WTC11 (cell line): ENCODE data around the gene EXD3. TPM values are rescaled to one million over a fixed set of nuclear protein-coding genes. Genes with fewer than 3 reads are reported as not detected.

ENCODE experiments used
- ATAC-seq: fragments of 200-7000 bp; cut with Tn5 transposase; 2 replicates; pipeline ENCODE4 v1.10.0; 2021; ENCODE audit warnings: mild to moderate bottlenecking, moderate library complexity
- CTCF ChIA-PET: fragments of 300-600 bp; sonication (Branson Sonifier 250); formaldehyde crosslinking; loops from one replicate; lab custom pipeline; 2021; ENCODE audit warnings: antibody characterized with exemption; lab: Charles Lee
- POLR2A ChIA-PET: fragments of 350-600 bp; sonication (Branson Sonifier 250); formaldehyde crosslinking; loops from one replicate; lab custom pipeline; 2021; ENCODE audit warnings: antibody characterized with exemption; lab: Charles Lee
- DNase-seq: peaks from one replicate; pipeline ENCODE4 v3.0.0; 2021; ENCODE audit warnings: low spot score
- H3K27ac Mint-ChIP-seq: 2 replicates; pipeline ENCODE4 v1.8.0; 2021; ENCODE audit warnings: mixed read lengths
- H3K27me3 Mint-ChIP-seq: 2 replicates; pipeline ENCODE4 v1.8.0; 2021; ENCODE audit warnings: low read depth, mild to moderate bottlenecking, moderate library complexity, mixed read lengths
- H3K36me3 Mint-ChIP-seq: 2 replicates; pipeline ENCODE4 v1.8.0; 2021; ENCODE audit warnings: mixed read lengths
- H3K4me1 Mint-ChIP-seq: 2 replicates; pipeline ENCODE4 v1.8.0; 2022; ENCODE audit warnings: mixed read lengths
- H3K4me3 Mint-ChIP-seq: 2 replicates; pipeline ENCODE4 v1.8.0; 2021; ENCODE audit warnings: mild to moderate bottlenecking, moderate library complexity, mixed read lengths
- H3K9me3 Mint-ChIP-seq: 2 replicates; pipeline ENCODE4 v1.8.0; 2021; ENCODE audit warnings: mixed read lengths
- CREB1 ChIP-seq: sonication (generic); formaldehyde crosslinking; IDR thresholded peaks from 2 replicates; pipeline ENCODE4 v1.8.0; 2023; ENCODE audit warnings: mild to moderate bottlenecking, missing genetic modification reagents
- ELF4 ChIP-seq: sonication (generic); formaldehyde crosslinking; IDR thresholded peaks from 2 replicates; pipeline ENCODE4 v1.8.1; 2022; ENCODE audit warnings: low read depth, mild to moderate bottlenecking, moderate library complexity, missing genetic modification reagents
- ESRRA ChIP-seq: sonication (generic); formaldehyde crosslinking; IDR thresholded peaks from 2 replicates; pipeline ENCODE4 v1.8.1; 2022; ENCODE audit warnings: mild to moderate bottlenecking, missing genetic modification reagents, borderline replicate concordance
- FOXK1 ChIP-seq: sonication (generic); formaldehyde crosslinking; IDR thresholded peaks from 2 replicates; pipeline ENCODE4 v1.8.0; 2022; ENCODE audit warnings: mild to moderate bottlenecking, moderate library complexity, missing genetic modification reagents
- JAZF1 ChIP-seq: fragments of 250-450 bp; sonication (Bioruptor Pico); IDR thresholded peaks from 2 replicates; pipeline ENCODE4 v1.9.0; 2021; ENCODE audit warnings: moderate library complexity, mild to moderate bottlenecking, inconsistent platforms
- MYBL2 ChIP-seq: sonication (generic); formaldehyde crosslinking; IDR thresholded peaks from 2 replicates; pipeline ENCODE4 v1.8.1; 2023; ENCODE audit warnings: mild to moderate bottlenecking, moderate library complexity, missing genetic modification reagents
- OVOL2 ChIP-seq: fragments of 250-450 bp; sonication (Bioruptor Pico); IDR thresholded peaks from 2 replicates; pipeline ENCODE4 v1.9.0; 2021; ENCODE audit warnings: mild to moderate bottlenecking, borderline replicate concordance
- SMAD3 ChIP-seq: sonication (generic); formaldehyde crosslinking; IDR thresholded peaks from 2 replicates; pipeline ENCODE4 v1.8.0; 2022; ENCODE audit warnings: missing genetic modification reagents, mild to moderate bottlenecking, borderline replicate concordance
- TEAD1 ChIP-seq: sonication (generic); formaldehyde crosslinking; IDR thresholded peaks from 2 replicates; pipeline ENCODE4 v1.8.0; 2022; ENCODE audit warnings: mild to moderate bottlenecking, missing genetic modification reagents
- TEAD4 ChIP-seq: sonication (generic); formaldehyde crosslinking; IDR thresholded peaks from 2 replicates; pipeline ENCODE4 v1.8.0; 2022; ENCODE audit warnings: mild to moderate bottlenecking, missing genetic modification reagents
- ZNF423 ChIP-seq: fragments of 250-450 bp; sonication (Bioruptor Pico); IDR thresholded peaks from 2 replicates; pipeline ENCODE4 v2.1.2; 2022; ENCODE audit warnings: mild to moderate bottlenecking, moderate library complexity
- total RNA-seq: library from RNA; stranded (reverse); gene quantifications from 3 replicates; pipeline ENCODE4 v1.2.3, GENCODE V29; 2021
- TF ChIP-seq, protein P1 (sequence below): sonication (generic); formaldehyde crosslinking; IDR thresholded peaks from 2 replicates; pipeline ENCODE4 v1.8.1; 2022; ENCODE audit warnings: missing genetic modification reagents, borderline replicate concordance
- TF ChIP-seq, protein P2 (sequence below): sonication (generic); formaldehyde crosslinking; IDR thresholded peaks from 2 replicates; pipeline ENCODE4 v1.8.1; 2023; ENCODE audit warnings: mild to moderate bottlenecking, missing genetic modification reagents, moderate library complexity
- TF ChIP-seq, protein P3 (sequence below): sonication (generic); formaldehyde crosslinking; IDR thresholded peaks from 2 replicates; pipeline ENCODE4 v1.8.1; 2023; ENCODE audit warnings: mild to moderate bottlenecking, missing genetic modification reagents
- TF ChIP-seq, protein P4 (sequence below): sonication (generic); formaldehyde crosslinking; IDR thresholded peaks from 2 replicates; pipeline ENCODE4 v1.8.1; 2023; ENCODE audit warnings: mild to moderate bottlenecking, missing genetic modification reagents
- TF ChIP-seq, protein P5 (sequence below): fragments of 250-450 bp; sonication (Bioruptor Pico); IDR thresholded peaks from 2 replicates; pipeline ENCODE4 v1.9.0; 2021; ENCODE audit warnings: mild to moderate bottlenecking
- TF ChIP-seq, protein P6 (sequence below): sonication (generic); formaldehyde crosslinking; IDR thresholded peaks from 2 replicates; pipeline ENCODE4 v1.8.1; 2022; ENCODE audit warnings: low read depth, mild to moderate bottlenecking, moderate library complexity, missing genetic modification reagents, borderline replicate concordance

Gene EXD3
- total RNA-seq, 1 experiment from 2014 or later: 21.2 TPM

DNA sequence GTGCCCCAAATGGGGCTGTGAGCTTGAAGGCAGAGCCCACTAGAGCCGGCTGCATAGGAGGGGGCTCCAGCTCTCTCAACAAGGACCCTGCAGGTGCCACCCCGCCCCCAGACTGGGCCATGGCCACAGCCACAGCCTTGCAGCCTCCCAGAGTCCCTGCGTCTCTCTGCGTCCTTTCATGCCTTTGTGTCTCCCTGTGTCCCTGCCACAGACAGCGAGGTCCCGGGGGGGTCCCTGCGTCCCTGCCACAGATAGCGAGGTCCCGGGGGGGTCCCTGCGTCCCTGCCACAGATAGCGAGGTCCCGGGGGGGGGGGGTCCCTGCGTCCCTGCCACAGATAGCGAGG is 6.6 kb upstream of the EXD3 start:
- TF ChIP-seq JAZF1 (CRISPR knock-in tag) (no peak), ESRRA (CRISPR knock-in tag) (no peak), SMAD3 (CRISPR knock-in tag) (no peak), TEAD1 (CRISPR knock-in tag) (no peak), CREB1 (CRISPR knock-in tag) (no peak), ELF4 (CRISPR knock-in tag) (no peak), MYBL2 (no peak)
- TF ChIP-seq, protein P1, sequence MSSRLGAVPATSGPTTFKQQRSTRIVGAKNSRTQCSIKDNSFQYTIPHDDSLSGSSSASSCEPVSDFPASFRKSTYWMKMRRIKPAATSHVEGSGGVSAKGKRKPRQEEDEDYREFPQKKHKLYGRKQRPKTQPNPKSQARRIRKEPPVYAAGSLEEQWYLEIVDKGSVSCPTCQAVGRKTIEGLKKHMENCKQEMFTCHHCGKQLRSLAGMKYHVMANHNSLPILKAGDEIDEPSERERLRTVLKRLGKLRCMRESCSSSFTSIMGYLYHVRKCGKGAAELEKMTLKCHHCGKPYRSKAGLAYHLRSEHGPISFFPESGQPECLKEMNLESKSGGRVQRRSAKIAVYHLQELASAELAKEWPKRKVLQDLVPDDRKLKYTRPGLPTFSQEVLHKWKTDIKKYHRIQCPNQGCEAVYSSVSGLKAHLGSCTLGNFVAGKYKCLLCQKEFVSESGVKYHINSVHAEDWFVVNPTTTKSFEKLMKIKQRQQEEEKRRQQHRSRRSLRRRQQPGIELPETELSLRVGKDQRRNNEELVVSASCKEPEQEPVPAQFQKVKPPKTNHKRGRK: no peak
- TF ChIP-seq, protein P2, sequence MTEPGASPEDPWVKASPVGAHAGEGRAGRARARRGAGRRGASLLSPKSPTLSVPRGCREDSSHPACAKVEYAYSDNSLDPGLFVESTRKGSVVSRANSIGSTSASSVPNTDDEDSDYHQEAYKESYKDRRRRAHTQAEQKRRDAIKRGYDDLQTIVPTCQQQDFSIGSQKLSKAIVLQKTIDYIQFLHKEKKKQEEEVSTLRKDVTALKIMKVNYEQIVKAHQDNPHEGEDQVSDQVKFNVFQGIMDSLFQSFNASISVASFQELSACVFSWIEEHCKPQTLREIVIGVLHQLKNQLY (CRISPR knock-in tag): no peak
- TF ChIP-seq, protein P3, sequence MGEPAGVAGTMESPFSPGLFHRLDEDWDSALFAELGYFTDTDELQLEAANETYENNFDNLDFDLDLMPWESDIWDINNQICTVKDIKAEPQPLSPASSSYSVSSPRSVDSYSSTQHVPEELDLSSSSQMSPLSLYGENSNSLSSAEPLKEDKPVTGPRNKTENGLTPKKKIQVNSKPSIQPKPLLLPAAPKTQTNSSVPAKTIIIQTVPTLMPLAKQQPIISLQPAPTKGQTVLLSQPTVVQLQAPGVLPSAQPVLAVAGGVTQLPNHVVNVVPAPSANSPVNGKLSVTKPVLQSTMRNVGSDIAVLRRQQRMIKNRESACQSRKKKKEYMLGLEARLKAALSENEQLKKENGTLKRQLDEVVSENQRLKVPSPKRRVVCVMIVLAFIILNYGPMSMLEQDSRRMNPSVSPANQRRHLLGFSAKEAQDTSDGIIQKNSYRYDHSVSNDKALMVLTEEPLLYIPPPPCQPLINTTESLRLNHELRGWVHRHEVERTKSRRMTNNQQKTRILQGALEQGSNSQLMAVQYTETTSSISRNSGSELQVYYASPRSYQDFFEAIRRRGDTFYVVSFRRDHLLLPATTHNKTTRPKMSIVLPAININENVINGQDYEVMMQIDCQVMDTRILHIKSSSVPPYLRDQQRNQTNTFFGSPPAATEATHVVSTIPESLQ (CRISPR knock-in tag): no peak
- TF ChIP-seq, all 79 proteins: peak for 0
- no peak overlapping the region for H3K27ac Mint-ChIP-seq
- no peak overlapping the region for H3K4me3 Mint-ChIP-seq
- CTCF ChIA-PET: interaction anchor here (0.5 to 1.0 kb wide), 2 partner anchors 143 to 144 kb away, joined by 3 to 4 read pairs; no protein-coding TSS in a partner anchor
- H3K27me3 Mint-ChIP-seq: no peaks in the 10 kb centered on the region; the same call in 1 of the 2 replicates
- POLR2A ChIA-PET: interaction anchor here (0.6 kb wide), 1 partner anchor 32 kb away, joined by 5 read pairs; no protein-coding TSS in a partner anchor
- no peaks in the 10 kb centered on the region for H3K4me1 Mint-ChIP-seq
- no peaks in the 10 kb centered on the region for H3K9me3 Mint-ChIP-seq
- H3K36me3 Mint-ChIP-seq: no peaks in the 10 kb centered on the region
- no peak for ATAC-seq
- DNase-seq: no peak

DNA sequence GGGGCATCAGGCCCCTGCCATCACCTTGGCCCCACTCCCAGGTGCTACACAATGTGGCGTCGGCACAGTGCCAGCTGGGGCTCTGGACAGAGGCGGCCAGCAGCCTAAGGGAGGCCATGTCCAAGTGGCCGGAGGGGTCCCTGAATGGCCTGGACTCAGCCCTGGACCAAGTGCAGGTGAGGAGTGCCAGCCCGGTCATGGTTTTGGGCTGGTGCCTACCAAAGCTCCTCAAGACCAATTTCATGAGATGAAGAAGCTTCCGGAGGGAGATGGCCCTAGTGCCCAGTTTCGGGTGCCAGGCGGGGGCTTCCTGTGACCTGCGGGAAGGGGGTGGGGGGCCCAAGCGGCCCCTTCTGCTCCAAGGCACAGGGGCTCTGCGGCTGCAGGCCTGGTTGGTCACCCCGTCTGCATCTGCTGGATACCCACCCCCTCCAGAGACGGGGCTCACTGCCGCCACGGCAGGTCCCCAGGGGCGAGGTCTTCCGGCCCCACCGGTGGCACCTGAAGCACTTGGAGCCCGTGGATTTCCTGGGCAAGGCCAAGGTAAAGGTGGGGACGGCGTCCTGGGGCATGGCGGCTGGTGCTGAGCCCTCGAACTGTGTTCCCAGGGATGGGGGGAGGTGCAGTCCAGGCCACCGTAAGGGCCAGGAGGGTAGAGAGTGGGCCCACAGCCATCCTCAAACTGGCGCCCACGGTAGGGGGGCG is 6.0 kb upstream of the EXD3 start:
- ATAC-seq: no peak
- Mint-ChIP-seq H3K27ac (no peak overlapping the region), H3K4me1 (no peaks in the 10 kb centered on the region), H3K9me3 (no peaks in the 10 kb centered on the region), H3K27me3 (no peaks in the 10 kb centered on the region; the same call in 1 of the 2 replicates), H3K4me3 (no peak overlapping the region), H3K36me3 (no peaks in the 10 kb centered on the region)
- no peak for DNase-seq
- ChIA-PET POLR2A (no interaction called here), CTCF (interaction anchor here (0.5 to 1.5 kb wide), 3 partner anchors 15 to 143 kb away, joined by 3 to 4 read pairs (median 3); no protein-coding TSS in a partner anchor)
- no peak for TF ChIP-seq FOXK1 (CRISPR knock-in tag)
- TF ChIP-seq, protein P4, sequence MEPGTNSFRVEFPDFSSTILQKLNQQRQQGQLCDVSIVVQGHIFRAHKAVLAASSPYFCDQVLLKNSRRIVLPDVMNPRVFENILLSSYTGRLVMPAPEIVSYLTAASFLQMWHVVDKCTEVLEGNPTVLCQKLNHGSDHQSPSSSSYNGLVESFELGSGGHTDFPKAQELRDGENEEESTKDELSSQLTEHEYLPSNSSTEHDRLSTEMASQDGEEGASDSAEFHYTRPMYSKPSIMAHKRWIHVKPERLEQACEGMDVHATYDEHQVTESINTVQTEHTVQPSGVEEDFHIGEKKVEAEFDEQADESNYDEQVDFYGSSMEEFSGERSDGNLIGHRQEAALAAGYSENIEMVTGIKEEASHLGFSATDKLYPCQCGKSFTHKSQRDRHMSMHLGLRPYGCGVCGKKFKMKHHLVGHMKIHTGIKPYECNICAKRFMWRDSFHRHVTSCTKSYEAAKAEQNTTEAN (CRISPR knock-in tag): no peak

DNA sequence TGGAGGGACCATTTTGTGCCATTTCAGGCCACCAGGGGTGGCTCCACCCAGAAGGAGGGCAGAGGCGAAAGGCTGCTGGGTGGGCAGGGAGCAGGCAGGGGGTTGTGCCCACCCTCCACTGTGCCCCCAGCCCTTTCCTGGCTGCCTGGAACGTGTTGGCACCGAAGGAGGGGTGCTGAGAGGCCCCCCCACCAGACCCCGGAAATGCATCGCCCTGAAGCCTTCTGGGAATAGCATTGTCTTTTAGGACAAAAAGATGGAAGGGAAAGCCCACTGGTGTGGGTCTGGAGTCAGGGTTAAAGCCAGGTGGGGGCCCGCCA is 5.3 kb upstream of the EXD3 start:
- Mint-ChIP-seq H3K36me3 (no peaks in the 10 kb centered on the region), H3K27ac (no peak overlapping the region), H3K4me1 (no peaks in the 10 kb centered on the region), H3K27me3 (no peaks in the 10 kb centered on the region; the same call in 1 of the 2 replicates), H3K4me3 (no peak overlapping the region), H3K9me3 (no peaks in the 10 kb centered on the region)
- DNase-seq: no peak
- CTCF ChIA-PET: interaction anchor here (1.0 to 1.5 kb wide), 2 partner anchors 16 to 141 kb away, joined by 3 read pairs; no protein-coding TSS in a partner anchor
- no peak for ATAC-seq
- POLR2A ChIA-PET: no interaction called here
- TF ChIP-seq TEAD4 (CRISPR knock-in tag) (no peak), ZNF423 (CRISPR knock-in tag) (no peak), OVOL2 (CRISPR knock-in tag) (no peak)
- TF ChIP-seq, protein P3 (CRISPR knock-in tag): no peak
- TF ChIP-seq, protein P5, sequence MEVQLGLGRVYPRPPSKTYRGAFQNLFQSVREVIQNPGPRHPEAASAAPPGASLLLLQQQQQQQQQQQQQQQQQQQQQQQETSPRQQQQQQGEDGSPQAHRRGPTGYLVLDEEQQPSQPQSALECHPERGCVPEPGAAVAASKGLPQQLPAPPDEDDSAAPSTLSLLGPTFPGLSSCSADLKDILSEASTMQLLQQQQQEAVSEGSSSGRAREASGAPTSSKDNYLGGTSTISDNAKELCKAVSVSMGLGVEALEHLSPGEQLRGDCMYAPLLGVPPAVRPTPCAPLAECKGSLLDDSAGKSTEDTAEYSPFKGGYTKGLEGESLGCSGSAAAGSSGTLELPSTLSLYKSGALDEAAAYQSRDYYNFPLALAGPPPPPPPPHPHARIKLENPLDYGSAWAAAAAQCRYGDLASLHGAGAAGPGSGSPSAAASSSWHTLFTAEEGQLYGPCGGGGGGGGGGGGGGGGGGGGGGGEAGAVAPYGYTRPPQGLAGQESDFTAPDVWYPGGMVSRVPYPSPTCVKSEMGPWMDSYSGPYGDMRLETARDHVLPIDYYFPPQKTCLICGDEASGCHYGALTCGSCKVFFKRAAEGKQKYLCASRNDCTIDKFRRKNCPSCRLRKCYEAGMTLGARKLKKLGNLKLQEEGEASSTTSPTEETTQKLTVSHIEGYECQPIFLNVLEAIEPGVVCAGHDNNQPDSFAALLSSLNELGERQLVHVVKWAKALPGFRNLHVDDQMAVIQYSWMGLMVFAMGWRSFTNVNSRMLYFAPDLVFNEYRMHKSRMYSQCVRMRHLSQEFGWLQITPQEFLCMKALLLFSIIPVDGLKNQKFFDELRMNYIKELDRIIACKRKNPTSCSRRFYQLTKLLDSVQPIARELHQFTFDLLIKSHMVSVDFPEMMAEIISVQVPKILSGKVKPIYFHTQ: no peak
- TF ChIP-seq, protein P6, sequence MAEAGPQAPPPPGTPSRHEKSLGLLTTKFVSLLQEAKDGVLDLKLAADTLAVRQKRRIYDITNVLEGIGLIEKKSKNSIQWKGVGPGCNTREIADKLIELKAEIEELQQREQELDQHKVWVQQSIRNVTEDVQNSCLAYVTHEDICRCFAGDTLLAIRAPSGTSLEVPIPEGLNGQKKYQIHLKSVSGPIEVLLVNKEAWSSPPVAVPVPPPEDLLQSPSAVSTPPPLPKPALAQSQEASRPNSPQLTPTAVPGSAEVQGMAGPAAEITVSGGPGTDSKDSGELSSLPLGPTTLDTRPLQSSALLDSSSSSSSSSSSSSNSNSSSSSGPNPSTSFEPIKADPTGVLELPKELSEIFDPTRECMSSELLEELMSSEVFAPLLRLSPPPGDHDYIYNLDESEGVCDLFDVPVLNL (CRISPR knock-in tag): no peak
